GM19372 (cell line): Measurements from ENCODE around the gene SLC11A1.

Source experiments
- ATAC-seq: cut with Tn5 transposase; IDR thresholded peaks from one replicate; pipeline ENCODE4 v1.9.1; 2021; ENCODE audit warnings: mild to moderate bottlenecking, low read depth, moderate library complexity; ENCODE audit not compliant: unreplicated experiment

SLC11A1 gene

DNA sequence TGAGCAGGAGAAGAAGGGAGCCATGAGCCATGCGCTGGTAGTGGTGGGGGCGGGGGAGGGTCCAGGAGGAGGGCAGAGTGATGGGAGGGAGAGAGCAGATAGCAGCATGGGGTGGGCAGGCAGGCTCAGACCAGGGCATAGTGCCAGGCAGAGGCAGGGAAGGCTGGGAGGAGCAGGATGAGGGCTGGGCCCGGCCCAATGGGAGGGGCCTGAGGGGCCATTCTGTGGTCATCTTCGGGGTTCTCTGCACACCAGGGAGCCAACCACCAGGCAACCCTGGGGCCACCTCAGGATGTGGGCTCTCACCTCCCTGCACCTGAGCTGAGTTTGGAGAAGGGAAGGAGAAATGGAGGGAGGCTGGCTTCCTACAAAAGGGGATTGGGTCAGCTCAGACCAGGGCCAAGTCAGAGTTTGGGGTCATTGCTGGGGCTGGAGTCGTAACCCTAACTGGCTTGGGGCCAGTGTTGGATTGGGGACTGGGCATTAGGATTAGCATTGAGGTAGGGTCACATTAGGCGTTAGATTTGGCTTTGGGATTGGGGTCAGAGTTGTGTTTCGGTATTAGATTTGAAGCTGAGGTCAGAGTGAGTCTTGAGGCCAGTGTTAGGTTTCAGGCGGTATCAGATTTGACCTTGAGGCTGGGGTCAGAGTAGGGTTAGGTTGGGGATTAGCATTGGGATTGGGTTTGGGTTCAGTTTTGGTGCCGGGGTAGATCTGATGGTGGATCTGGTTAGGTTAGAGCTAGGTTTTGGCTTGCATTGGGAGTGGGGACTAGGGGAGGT is 48.0 kb downstream of the SLC11A1 start:
- ATAC-seq, result no peak

DNA sequence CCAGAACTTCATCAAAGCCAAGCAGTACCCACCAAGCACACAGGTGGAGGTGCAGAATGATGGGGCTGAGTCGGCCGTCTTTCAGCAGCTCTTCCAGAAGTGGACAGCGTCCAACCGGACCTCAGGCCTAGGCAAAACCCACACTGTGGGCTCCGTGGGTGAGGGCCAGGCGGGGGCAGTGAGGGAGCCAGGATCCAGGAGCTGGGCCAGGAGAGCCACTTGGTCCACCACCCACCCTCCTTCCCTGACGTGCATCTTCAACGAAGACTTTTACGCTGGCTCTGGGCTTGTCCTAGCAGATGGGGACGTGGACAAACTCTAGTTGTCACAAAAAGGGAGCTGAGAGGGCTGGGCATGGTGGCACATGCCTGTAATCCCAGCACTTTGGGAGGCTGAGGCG is 48.6 kb downstream of the SLC11A1 start:
- no peak for ATAC-seq

DNA sequence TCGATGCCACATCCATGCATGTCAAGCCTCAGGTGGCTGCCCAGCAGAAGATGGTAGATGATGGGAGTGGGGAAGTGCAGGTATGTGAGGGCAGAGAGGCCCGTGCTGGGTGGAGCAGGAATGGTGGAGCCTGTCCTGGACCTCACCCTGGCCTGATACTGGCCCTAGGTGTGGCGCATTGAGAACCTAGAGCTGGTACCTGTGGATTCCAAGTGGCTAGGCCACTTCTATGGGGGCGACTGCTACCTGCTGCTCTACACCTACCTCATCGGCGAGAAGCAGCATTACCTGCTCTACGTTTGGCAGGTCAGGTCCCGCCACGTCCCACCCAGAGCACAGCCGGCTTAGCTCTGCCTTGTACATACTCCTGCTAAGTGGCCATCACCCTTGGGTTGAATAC is 49.8 kb downstream of the SLC11A1 start:
- ATAC-seq, result no peak

DNA sequence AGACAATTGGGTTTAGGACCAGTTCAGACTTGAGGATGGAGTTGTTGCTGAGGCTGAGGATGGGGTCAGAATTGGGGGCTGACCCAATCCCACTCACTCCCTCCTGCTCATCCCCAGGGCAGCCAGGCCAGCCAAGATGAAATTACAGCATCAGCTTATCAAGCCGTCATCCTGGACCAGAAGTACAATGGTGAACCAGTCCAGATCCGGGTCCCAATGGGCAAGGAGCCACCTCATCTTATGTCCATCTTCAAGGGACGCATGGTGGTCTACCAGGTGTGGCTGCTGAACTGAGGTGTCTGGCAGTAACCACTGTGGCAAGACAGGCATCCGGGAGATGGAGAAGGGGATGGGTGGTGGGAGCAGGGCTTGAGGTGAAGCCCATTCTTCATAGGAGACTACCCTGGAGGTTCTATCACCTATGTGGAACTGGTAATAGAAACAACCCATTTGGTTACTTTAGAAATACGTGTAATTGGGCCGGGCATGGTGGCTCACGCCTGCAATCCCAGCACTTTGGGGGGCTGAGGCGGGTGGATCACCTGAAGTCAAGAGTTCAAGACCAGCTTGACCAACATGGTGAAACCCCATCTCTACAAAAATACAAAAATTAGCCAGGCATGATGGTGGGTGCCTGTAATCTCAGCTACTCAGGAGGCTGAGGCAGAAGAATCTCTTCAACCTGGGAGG is 50.7 kb downstream of the SLC11A1 start:
- no peak for ATAC-seq

DNA sequence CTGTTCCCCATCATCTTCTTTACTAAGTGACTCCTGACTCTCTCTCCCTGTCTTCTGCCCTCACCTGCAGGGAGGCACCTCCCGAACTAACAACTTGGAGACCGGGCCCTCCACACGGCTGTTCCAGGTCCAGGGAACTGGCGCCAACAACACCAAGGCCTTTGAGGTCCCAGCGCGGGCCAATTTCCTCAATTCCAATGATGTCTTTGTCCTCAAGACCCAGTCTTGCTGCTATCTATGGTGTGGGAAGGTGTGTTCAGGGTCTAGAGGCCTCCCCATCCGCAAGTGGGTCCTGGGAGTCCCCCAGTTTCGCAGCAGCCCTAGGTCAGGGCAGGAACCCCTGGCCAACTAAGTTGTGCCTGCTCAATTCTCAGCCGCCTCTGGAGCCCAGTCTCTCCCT is 52.4 kb downstream of the SLC11A1 start:
- ATAC-seq, result no peak

DNA sequence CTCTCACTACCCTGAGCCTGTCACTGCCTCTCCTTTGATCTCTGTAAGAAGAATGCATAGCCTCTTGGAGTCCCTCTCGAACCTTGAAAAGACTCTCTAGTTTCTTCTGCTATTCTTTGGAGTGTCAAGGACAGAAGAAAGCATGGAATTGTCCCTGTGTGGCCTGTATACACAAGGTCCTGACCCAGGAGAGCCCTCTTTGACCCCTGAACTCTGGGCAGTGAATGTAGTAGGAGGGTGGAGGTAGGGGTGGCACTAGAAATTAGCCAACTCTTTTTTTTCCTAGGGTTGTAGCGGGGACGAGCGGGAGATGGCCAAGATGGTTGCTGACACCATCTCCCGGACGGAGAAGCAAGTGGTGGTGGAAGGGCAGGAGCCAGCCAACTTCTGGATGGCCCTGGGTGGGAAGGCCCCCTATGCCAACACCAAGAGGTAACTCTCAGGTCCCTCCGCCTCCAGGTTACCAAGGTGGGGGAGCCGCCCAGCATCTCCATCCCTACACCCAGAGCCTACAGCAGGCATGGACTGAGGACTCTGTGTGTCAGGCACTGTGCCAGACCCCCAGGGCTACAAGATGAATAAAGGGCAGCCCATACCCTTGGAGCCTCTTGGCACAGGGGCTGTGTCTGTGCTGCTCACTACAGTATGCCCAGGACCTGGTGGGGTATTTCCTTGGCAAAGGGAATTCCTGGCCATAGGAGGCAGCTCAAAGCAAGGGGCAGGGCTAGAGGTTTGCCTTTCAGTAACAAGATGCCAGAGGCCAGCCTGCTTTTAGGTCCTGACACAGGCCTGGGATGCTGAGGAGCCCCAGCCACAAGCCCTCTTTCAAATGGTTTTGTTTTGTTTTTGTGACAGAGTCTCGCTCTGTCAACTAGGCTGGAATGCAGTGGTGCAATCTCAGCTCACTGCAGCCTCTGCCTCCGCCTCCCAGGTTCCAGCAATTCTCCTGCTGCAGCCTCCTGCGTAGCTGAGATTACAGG is 53.2 kb downstream of the SLC11A1 start:
- no peak for ATAC-seq

DNA sequence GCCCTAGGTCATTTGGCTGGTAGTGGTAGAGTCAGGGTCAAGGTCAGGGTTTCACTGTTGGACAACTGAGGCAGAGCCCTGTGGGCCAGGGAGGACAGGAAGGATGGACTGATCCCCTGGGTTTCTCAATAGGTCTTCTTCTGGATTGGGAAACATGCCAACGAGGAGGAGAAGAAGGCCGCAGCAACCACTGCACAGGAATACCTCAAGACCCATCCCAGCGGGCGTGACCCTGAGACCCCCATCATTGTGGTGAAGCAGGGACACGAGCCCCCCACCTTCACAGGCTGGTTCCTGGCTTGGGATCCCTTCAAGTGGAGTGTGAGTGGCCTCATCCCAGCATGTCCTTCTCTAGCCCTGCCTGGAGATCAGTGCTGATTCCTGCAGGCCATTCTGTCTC is 54.9 kb downstream of the SLC11A1 start:
- ATAC-seq, result no peak

DNA sequence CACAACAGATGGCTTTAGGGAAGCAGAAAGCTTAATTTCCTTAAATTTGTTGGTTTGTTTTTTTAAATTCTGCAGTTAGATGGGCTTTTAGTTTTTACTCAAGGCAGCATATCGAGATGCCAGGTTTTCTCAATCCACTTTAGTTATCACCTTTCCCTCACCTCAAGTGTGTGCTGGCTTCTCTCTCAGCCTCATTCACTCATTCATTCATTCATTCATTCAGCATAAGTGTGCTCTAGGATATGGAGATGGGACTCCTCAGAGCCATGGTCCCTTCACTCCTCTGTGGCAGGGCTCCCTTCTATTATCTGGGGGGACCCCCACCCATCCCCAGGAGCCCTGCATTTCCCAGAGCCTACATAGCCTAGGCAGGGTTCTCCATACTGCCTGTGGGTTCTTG is 55.9 kb downstream of the SLC11A1 start:
- ATAC-seq, result no peak

DNA sequence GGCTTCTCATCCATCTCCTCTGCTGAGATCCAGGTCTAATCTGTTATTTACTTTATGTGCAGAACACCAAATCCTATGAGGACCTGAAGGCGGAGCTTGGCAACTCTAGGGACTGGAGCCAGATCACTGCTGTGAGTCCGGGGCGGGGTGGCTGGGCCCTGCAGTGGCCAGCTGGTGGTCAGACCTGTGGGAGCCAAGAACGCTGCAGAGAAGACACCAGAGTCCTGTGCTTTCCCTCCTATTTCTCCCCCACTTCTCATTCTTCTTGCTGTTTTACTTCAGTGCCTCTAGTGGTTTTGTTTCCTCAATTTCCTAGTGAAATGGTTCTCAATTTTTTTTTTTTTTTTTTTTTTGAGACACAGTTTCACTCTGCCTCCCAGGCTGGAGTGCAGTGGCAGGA is 56.5 kb downstream of the SLC11A1 start:
- ATAC-seq, result no peak

DNA sequence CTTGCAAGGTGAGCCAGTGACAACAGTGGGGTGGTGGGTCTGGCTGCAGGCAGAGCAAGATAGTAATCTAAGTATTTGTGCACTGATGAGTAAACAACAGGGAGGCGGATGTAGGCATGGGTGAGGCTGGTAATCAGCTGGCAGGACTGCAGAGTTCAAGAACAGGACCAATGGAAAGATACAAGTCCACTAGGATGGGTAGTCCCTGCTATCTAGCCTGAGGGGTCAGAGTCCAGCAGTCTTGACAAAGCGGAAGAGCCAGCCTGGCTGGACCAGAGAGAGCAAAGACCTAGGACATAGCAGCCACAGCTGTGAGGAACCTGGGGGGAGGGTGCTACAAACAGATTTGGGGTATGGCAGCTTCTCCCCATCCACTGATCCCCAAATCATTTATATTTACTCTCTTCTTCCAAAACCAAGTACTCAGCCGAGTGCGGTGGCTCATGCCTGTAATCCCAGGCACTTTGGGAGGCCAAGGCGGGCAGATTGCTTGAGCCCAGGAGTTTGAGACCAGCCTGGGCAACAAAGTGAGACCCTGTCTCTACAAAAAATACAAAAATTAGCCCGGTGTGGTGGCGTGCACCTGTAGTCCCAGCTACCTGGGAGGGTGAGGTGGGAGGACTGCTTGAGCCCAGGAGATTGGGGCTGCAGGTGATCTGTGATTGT is 62.8 kb downstream of the SLC11A1 start:
- ATAC-seq, result no peak

DNA sequence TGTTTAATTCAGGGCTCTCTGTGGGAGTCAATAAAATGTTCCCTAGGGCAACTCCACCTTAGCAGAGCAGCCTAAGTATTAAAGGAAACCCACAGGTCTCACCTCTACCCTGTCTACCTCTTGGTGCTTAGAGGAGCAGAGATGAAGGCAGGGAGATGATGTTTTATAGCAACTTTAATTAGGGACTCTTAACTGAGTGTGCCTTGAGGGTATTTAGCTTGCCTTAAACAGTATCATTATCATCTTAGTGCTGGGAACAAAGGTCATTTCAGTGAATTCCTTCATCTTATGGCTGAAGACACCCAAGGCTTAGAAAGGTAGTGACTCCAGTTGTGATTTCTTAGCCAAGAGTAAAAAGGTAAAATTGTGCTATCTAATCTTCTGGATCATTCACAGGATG is 63.5 kb downstream of the SLC11A1 start:
- no peak for ATAC-seq
